ENCODE measurements around the gene DRD4. TPM values are rescaled to one million over a fixed set of nuclear protein-coding genes. Genes with fewer than 3 reads are reported as not detected.
A peak's percentile ranks its signal among the peaks of the same experiment; 100 is the strongest.

Gene DRD4
- total RNA-seq, 1 donor from 2014 or later, result 0.81 TPM

DNA sequence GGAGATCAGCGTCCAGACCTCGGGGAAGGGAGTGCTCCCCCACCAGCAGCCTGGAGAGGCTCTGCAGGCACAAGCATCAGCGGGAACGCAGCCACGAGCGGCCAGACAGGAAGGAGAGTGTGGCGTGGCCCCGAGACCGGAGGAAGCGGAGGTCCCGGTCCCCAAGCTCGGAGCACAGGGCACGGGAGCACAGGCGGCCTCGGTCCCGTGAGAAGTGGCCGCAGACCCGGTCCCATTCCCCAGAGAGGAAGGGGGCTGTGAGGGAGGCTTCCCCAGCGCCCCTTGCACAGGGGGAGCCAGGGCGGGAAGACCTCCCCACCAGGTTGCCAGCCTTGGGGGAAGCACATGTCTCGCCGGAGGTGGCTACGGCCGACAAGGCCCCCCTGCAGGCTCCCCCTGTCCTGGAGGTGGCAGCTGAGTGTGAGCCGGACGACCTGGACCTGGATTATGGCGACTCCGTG is 28.2 kb upstream of the DRD4 start:
- DNase-seq (ENCODE audit: low spot score), result no peak
- intact Hi-C loops (cut with DNase I), result no loop called here

DNA sequence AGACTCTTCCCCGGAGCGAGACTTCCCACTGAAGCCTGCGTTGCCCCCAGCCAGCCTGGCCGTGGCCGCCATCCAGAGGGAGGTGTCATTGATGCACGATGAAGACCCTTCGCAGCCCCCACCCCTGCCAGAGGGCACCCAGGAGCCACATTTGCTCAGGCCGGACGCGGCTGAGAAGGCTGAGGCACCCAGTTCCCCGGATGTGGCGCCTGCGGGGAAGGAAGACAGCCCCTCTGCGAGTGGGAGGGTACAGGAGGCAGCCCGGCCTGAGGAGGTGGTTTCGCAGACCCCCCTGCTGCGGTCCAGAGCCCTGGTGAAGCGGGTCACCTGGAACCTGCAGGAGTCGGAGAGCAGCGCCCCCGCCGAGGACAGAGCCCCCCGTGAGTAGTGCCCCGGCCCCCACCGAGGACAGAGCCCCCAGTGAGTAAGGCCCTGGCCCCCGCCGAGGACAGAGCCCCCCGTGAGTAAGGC is 27.7 kb upstream of the DRD4 start:
- DNase-seq (ENCODE audit: low spot score), result no peak
- intact Hi-C loops (cut with DNase I), result no loop called here

GRCh38 chr11:610146-610801 is 26.8 kb upstream of the DRD4 start:
- DNase-seq (ENCODE audit: low spot score), result no peak
- intact Hi-C loops (cut with DNase I), result no loop called here

- no peak for DNase-seq (ENCODE audit: low spot score)
- intact Hi-C loops (cut with DNase I), result no loop called here
Measured at GRCh38 chr11:611001-611996, 25.8 kb upstream of the DRD4 start.

- intact Hi-C loops (cut with DNase I), result no loop called here
- DNase-seq (ENCODE audit: low spot score), result no peak
Measured at GRCh38 chr11:612201-612960, 24.7 kb upstream of the DRD4 start.

- no peak for DNase-seq (ENCODE audit: low spot score)
- intact Hi-C loops (cut with DNase I), result no loop called here
Measured at GRCh38 chr11:612961-613300, 24.1 kb upstream of the DRD4 start.

DNA sequence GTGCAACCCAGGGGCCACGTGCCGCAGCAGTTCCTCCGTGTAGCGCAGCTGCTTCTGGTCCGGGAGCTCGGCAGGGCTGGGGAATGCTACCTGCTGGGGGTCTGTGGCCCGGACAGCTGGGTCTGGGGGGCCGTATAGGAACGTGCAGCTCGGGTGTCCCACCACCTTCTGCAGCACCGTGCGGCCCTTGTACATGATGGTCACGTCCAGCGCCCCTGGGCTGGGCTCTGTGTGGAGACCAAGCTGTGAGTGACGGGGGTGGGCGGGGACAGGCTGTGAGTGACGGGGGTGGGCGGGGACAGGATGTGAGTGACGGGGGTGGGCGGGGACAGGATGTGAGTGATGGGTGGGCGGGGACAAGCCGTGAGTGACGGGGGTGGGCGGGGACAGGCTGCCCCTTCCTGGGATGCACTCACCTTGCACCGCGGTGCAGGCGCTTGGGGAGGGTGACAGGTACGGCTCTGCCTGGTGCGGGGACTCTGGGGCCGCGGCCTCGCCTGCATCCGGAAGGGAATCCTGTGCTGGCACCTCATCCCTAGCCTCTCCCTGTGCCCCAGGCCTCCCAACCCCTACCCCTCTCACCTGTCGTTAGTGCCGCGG is 23.6 kb upstream of the DRD4 start:
- intact Hi-C loops (cut with DNase I), result no loop called here
- DNase-seq (ENCODE audit: low spot score), result no peak

DNA sequence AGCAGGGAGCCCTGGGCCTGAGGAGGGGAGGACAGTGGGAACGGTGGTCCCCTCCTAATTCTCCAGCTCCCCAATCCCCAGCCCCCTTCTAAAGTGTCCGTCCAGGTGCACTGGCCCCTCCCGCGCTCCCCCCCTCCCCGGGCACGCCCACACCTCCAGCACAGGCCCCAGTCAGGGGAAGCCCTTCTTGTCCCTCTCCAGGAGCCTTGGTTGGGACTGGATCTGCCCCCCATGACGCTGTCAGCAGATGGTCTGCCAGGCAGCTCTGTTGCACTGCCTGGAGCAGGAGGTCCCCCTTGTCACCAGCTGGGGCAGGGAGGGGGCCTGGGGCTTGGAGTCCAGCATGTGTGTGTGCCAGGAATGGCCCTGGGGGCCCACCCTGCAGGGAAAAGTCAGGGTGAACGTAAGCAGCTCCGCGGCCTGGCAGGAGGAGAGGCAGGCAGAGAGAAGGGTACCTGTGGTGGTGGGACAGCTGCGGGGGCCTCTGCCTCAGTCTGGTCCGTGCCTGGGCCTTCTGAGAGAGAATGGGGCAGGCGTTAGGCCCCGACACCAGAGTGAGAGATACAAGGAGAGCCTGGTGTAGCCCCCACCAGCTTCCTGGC is 22.9 kb upstream of the DRD4 start:
- no peak for DNase-seq (ENCODE audit: low spot score)
- intact Hi-C loops (cut with DNase I), result no loop called here

GRCh38 chr11:614623-615503 is 22.2 kb upstream of the DRD4 start:
- intact Hi-C loops (cut with DNase I), result loop anchor here (5.0 kb wide), 1 partner anchor 38 kb away; the partner anchor contains the start of gene PHRF1
- DNase-seq (ENCODE audit: low spot score), result no peak

GRCh38 chr11:615504-616319 is 21.4 kb upstream of the DRD4 start, which contains the start of gene IRF7:
IRF7 (minus strand) TSS chr11:615950; CDS start chr11:615364, 586 bp downstream.
- intact Hi-C loops (cut with DNase I), result loop anchor here (5.0 kb wide), 1 partner anchor 38 kb away; the partner anchor contains the start of gene PHRF1
- peak; percentile 98 for DNase-seq (ENCODE audit: low spot score)

DNA sequence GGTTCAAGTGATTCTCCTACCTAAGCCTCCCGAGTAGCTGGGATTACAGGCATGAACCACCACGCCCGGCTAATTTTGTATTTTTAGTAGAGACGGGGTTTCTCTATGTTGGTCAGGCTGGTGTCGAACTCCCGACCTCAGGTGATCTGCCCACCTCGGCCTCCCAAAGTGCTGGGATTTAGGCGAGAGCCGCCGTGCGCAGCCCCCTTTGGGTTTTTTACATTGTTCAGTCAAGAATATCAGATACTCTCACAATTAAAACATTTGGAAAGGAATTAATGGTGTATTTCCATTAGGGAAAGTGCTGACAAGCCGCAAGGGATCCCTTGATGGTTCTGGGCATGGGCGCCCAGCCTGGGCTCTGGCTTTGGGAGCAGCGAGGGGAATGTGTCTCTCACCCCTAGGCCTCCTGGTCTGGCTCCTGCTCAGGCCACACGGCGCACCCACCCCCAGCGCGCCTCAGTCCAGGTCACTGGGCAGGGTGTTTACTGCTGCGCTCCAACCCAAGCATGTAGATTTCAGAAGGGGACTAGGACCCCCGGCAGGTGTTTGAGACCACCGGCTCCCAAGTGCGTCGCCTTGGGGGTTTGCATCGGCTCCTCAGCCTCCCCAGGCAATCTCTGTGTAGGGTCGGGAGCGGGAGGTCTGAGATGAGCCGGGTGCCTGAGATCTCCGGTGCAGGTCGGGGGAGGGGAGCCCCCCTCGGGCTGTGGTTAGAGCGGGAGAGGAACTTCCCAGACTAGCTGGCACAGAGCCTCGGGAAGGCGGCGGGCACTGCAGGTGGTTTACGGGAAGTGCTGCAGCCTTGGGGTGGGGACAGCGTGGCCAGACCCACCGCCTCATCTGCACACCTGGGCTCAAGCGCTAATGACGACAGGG is 20.5 kb upstream of the DRD4 start:
- intact Hi-C loops (cut with DNase I), result loop anchor here (5.0 kb wide), 1 partner anchor 39 kb away; the partner anchor contains the start of gene PHRF1

GRCh38 chr11:617199-617911 is 19.7 kb upstream of the DRD4 start:
- no peak for DNase-seq (ENCODE audit: low spot score)
- intact Hi-C loops (cut with DNase I), result loop anchor here (5.0 kb wide), 1 partner anchor 40 kb away; the partner anchor contains the start of gene PHRF1

More for the DNA sequence above, 20.5 kb upstream of the DRD4 start:
- no peak for DNase-seq (ENCODE audit: low spot score)

DNA sequence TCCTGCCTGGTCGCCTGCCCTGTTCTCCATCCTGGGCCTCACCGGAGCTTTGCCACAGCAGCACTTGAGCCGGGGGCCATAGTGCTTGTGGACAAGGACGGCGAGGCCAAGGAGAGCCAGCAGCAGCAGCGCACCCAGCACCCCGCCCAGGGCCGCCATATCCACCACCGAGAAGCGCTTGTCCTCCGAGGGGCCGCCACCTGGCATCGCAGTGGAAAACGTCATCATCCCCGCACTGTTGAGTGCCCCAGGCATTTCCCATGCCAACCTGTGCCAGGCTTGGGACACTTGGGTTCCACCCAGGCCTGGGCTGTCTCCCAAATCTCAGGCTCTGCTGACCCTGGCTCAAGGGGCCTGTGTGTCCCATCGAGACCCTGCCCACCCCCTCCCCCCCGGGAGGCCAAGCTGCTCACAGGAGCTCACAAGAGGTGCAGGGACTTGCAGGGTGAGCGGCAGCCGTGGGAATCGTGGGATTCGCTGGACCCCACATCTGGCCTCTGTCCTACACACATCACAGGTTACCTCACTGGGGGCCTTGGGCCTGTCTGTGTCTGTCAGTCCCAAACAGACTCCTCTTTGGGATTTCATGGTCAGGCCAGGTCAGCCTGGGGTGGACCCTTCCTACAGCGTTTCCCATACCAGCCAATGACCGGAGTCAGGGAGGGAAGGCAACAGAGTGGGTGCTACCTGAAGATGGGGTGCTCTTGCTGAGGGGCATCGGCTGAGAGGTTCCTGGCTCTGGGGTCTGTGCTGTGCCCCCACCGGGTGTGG is 19.0 kb upstream of the DRD4 start:
- intact Hi-C loops (cut with DNase I), result loop anchor here (5.0 kb wide), 1 partner anchor 41 kb away; the partner anchor contains the start of gene PHRF1

GRCh38 chr11:618856-619627 is 18.0 kb upstream of the DRD4 start:
- intact Hi-C loops (cut with DNase I), result loop anchor here (5.0 kb wide), 1 partner anchor 42 kb away; the partner anchor contains the start of gene PHRF1
- no peak for DNase-seq (ENCODE audit: low spot score)

More for the DNA sequence above, 19.0 kb upstream of the DRD4 start:
- no peak for DNase-seq (ENCODE audit: low spot score)
